ENCODE data around the gene MMRN2.
"Not testable (repeated sequence)": the region's sequence is repeated elsewhere in the genome, so short reads cannot be mapped to it uniquely, and the experiment has no call there.

The MMRN2 gene

DNA sequence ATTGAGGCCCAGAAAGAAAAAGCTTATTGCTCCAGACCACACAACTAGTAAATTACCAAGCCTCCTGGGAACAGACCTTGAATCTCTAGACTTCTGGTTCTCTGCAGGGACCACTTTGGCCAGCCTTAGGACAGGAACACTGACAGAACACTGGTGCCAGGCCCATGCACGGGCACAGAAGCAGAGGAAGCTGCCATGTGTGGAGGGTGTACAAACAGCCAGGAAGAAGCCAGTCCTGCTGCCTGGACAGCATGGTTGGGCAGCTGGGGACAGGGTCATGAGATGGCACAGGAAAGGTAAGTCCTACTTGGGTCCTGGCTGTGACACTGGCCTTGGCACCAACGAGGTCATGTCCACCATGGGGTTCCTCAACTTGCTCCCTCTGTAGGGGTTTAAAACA is 19.2 kb downstream of the MMRN2 start:
- DNase-seq: no peak

- DNase-seq: no peak
Observed at GRCh38 chr10:86937502-86938154, 19.8 kb downstream of the MMRN2 start.

DNA sequence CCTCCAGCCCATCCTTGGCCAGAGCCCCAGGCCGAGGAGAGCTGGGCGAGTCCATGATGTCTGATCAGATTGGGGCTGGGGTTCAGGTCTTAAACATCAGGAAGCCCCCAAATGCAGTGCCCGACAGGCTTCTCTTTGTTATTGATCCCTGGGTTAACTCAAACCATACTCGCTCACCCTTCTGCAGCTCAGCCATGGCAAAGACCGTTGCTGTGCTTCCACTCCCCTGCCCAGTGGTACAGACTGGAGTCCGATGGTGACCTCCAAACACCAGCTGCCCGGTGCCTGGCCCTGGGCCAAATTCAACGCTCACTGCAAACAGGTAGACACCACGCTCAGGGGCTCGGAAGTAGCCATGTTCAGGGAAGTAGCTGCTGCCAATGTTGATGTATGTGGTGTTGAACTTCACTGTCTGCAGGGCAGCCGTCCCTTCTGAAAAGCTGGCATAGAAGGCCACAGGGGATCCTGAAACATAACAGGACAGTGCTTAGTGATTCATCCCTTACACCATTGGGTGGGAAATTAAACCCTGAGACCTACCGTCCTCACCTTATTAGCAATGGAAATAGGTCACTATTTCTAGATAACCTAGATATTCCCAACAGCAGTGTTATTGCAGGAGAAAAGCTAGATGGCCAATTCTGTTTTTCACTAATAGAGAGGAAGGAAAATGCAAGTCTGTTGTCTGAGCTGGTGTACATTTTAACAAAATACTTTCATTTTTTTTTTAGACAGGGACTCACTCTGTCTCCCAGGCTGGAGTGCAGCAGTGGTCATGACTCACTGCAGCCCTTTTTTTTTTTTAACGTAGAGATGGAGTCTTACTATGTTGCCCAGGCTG is 20.5 kb downstream of the MMRN2 start:
- DNase-seq: peak; percentile 56

DNA sequence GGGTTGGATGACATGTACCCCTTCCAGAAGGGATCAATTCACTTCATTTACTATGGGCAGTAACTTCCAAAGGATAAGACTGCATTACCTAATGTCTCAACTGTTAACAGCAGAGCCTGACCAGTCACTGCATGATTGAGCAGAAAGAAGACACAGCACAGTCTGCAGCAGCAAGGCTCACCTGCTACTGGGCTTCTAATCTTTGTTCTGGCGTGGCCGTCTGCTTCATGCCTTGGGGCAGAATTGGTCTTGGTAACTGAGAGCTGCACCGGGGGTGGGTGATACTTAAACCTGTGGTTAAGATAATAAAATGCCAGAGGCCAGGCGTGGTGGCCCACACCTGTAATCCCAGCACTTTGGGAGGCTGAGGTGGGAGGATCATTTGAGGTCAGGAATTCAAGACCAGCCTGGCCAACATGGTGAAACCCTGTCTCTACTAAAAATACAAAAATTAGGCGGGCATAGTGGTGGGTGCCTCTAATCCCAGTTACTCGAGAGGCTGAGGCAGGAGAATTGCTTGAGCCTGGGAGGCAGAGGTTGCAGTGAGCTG is 23.2 kb downstream of the MMRN2 start:
- DNase-seq: not testable (repeated sequence)

GRCh38 chr10:86932674-86933073 is 24.7 kb downstream of the MMRN2 start:
- no peak for DNase-seq

GRCh38 chr10:86931872-86932271 is 25.5 kb downstream of the MMRN2 start:
- DNase-seq: no peak

- no peak for DNase-seq
Observed at GRCh38 chr10:86929468-86930380, 27.7 kb downstream of the MMRN2 start.

DNA sequence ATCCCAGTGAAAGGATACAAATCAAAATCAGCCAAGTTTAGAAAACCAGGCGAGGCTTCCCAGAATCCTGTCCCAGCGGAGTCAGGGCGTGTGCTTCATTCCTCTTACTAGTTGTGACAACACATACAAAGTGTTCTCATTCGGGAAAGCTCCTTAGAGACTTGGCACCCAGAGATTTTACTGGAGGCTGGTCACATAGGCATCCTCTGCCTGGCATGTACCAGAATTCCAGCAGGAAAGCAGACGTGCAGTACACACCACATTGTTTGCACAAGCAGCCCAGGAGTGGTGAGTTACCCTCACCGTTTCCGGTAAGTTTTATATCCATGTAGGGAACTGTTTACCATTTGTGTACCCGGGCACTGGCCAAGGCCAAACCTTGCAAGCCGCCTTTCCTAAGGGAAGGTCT is 34.9 kb downstream of the MMRN2 start:
- no peak for DNase-seq

DNA sequence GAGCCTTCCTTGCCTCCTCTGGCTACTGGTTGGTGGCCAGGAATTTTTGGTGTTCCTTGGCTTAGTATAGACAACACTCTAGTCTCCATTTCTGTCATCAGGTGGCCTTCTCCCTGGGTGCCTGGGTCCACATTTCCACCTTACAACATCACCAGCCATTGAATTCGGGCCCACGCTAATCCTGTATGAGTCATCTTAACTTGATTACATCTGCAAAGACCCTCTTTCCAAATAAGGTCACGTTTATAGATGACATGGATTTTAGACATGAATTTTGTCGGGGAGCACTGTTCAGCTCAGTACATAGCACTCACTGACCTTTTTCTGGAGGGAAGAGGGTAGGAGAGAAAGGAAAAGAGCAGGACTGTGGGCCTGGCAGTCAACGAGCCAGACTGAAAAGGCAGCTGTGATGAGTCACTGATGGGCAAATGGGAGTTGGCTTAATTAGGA is 39.4 kb downstream of the MMRN2 start:
- DNase-seq: no peak

GRCh38 chr10:86914734-86915133 is 42.7 kb downstream of the MMRN2 start:
- no peak for DNase-seq

DNA sequence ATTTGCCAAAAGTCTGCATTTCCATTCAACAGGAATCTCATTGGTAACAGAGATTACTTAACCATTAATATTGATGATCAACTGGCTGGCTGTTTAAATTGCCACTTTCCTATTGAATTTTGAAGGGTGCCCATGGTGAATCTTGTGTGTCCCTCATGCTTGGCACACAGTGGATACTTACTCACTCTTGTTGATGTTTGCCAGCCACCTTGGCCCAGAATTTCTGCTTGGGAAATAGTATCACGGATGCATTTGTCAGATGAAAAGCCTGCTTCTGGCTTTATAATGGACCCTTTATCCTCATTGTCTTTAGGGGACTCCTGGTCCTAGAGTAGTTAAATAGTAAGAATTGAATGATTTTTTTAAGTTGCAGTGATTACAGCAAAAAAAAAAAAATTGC is 52.0 kb downstream of the MMRN2 start:
- DNase-seq: no peak

DNA sequence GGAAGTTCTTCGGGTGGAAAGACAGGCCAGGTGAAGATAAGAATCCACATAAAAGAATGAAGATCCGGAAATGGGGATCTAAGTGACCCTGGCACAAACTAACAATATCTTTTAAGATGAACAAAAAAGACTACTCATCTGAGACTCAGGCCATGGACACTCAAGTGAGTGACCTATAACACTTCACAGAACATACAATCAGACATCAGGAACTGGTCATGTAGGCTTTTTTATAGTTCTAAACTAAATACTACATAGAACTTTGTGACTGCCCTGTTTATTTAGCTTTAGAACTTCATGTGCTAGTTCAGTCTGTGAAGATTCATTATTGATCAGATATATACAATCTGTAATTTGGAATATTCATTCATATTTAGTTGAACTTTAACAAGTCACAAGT is 52.8 kb downstream of the MMRN2 start:
- no peak for DNase-seq

GRCh38 chr10:86900955-86901354 is 56.5 kb downstream of the MMRN2 start:
- DNase-seq: no peak

DNA sequence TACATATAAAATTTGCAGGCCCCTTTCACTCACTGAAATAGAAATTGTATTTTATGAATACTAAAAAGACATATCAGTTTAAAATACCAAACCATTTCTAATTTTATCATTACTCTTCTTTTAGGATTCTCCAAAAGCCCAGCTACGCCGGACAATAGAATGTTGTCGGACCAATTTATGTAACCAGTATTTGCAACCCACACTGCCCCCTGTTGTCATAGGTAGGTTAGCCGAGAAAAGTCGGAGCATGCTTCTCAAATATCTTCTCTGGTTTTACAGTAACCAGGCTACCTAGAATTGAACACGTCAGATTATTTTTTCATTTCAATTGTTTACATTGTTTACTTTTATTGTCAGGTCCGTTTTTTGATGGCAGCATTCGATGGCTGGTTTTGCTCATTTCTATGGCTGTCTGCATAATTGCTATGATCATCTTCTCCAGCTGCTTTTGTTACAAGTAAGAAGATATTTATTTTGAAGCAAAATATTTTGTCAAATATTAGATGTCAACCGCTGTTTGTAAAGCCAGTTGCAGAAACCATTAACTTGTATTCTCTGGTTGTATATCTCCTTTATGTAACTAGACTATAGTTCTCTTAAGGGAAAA is 57.6 kb downstream of the MMRN2 start:
- DNase-seq: peak; percentile 66

DNA sequence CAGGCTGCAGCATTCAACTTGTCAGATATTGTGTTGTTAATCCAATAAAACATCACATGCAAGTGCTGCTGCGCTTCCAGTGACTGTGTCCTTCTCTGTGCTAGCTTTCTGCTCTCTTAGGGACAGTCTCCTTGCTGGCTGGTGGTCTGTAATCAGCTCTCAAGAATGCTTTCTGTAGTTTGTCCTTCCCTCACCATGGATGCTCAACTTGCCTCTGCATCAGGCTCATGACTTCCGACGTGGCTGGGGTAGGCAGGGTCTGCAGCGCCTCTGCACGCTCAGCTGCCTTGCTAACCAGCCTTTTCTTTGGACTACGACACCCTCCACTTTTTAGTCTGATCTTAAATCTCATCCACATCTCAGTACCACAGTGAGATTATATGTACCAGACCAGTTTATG is 58.3 kb downstream of the MMRN2 start:
- DNase-seq: no peak

DNA sequence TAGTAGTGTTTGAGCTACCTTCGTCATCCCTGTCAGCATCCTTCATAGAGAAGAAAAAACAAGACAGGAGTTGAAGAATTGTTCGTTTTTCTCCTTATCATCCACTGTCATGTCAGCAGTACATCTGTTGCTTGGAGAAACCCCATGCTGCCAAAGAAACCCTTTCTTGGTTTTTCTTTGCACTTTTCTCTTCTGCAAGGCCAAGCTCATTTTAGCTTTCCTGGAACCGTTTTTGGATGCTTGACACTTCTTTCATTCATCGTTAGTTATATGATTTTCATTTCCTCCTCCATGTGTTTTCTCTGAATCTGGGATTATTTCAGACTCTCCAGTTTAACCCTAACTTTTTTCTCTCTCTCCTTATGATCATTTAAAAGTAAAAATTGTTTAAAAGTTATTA is 58.9 kb downstream of the MMRN2 start:
- DNase-seq: no peak

DNA sequence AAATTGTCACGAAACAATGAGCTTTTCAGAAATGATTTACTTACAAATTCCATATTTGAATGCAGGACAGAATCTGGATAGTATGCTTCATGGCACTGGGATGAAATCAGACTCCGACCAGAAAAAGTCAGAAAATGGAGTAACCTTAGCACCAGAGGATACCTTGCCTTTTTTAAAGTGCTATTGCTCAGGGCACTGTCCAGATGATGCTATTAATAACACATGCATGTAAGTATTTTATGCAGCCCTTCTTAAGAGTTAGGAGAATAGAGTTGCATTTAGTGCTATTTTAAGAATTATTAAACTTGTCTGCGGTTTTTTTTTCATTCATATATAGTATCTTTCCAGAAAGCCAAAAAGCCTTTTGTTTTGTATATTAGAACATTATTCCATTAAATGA is 67.4 kb downstream of the MMRN2 start:
- no peak for DNase-seq

DNA sequence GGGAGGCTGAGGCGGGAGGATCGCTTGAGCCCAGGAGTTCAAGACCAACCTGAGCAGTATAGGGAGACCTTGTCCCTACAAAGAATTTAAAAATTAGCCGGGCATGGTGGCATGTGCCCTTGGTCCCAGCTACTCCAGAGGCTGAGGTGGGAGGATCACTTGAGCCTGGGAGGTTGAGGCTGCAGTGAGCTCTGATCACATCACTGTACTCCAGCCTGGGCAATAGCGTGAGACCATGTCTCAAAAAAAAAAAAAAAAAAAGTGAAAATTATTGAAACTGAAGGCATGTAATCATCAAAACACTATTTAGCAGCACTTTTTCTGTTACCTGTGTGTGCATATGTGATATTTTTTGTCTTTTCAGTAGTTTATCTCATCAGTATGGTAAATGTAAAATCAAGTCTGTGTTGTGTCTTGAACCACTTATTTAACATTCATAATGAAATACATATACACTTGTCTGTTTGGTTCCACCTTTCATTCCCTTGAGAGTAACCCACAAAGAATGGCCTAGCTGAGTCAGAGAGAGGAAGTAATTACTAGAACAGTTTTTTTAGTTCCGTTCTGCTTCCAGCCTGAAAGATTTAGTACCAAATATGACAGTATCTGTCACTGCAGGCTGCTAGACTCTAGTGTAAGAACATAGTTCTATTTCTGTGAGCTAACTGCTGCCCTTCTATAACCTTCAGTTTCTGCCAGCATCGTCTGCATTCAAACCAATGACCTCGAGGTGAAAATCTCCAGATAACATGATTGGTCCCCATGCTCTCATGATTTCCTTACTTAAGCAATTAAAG is 68.6 kb downstream of the MMRN2 start:
- peak; percentile 59 for DNase-seq

All from fibroblast of skin of scalp (primary cell).